Colon (tissue), 2 donors: ENCODE data around the gene KLHL30.

Experiments
- FAIRE-seq: peaks from 2 replicates; lab custom pipeline; 2012; peaks lifted over from hg19 to GRCh38; lab: Jason Lieb, UNC
- donor health status: control.
- donor health status: control.

KLHL30 gene

GRCh38 chr2:238138331-238139195, at the start of gene KLHL30:
KLHL30 (plus strand) TSS chr2:238138668; CDS start chr2:238140755, 2,087 bp downstream.
- no peak for FAIRE-seq

GRCh38 chr2:238090887-238091286, 47.6 kb upstream of the KLHL30 start:
- FAIRE-seq: no peak

GRCh38 chr2:238091436-238092060, 46.9 kb upstream of the KLHL30 start:
- no peak for FAIRE-seq

GRCh38 chr2:238092486-238093035, 45.9 kb upstream of the KLHL30 start:
- no peak for FAIRE-seq

GRCh38 chr2:238093181-238094140, 45.0 kb upstream of the KLHL30 start:
- no peak for FAIRE-seq

GRCh38 chr2:238094438-238095022, 43.9 kb upstream of the KLHL30 start:
- FAIRE-seq: no peak

- no peak for FAIRE-seq
These were observed 43.3 kb upstream of the KLHL30 start for GRCh38 chr2:238095143-238095542.

GRCh38 chr2:238096311-238097011, 42.0 kb upstream of the KLHL30 start:
- no peak for FAIRE-seq

- FAIRE-seq: no peak
These were observed 41.1 kb upstream of the KLHL30 start for GRCh38 chr2:238097201-238097987.

GRCh38 chr2:238097988-238098871, 40.2 kb upstream of the KLHL30 start:
- peak; percentile 92 for FAIRE-seq

GRCh38 chr2:238098901-238099713, 39.4 kb upstream of the KLHL30 start:
- no peak for FAIRE-seq

GRCh38 chr2:238099714-238100048, 38.8 kb upstream of the KLHL30 start:
- FAIRE-seq: no peak

- no peak for FAIRE-seq
These were observed 38.2 kb upstream of the KLHL30 start, which contains the start of gene ESPNL for GRCh38 chr2:238100049-238100820. ESPNL (plus strand) TSS chr2:238100340; CDS start chr2:238100420, 80 bp downstream.

- no peak for FAIRE-seq
These were observed 37.4 kb upstream of the KLHL30 start for GRCh38 chr2:238100821-238101771.

- no peak for FAIRE-seq
These were observed 36.3 kb upstream of the KLHL30 start for GRCh38 chr2:238101891-238102841.
